Measurements from ENCODE around the gene ZNF415.
A peak's percentile ranks its signal among the peaks of the same experiment; 100 is the strongest.
"Not testable (repeated sequence)": the region's sequence is repeated elsewhere in the genome, so short reads cannot be mapped to it uniquely, and the experiment has no call there.

ZNF415 gene

DNA sequence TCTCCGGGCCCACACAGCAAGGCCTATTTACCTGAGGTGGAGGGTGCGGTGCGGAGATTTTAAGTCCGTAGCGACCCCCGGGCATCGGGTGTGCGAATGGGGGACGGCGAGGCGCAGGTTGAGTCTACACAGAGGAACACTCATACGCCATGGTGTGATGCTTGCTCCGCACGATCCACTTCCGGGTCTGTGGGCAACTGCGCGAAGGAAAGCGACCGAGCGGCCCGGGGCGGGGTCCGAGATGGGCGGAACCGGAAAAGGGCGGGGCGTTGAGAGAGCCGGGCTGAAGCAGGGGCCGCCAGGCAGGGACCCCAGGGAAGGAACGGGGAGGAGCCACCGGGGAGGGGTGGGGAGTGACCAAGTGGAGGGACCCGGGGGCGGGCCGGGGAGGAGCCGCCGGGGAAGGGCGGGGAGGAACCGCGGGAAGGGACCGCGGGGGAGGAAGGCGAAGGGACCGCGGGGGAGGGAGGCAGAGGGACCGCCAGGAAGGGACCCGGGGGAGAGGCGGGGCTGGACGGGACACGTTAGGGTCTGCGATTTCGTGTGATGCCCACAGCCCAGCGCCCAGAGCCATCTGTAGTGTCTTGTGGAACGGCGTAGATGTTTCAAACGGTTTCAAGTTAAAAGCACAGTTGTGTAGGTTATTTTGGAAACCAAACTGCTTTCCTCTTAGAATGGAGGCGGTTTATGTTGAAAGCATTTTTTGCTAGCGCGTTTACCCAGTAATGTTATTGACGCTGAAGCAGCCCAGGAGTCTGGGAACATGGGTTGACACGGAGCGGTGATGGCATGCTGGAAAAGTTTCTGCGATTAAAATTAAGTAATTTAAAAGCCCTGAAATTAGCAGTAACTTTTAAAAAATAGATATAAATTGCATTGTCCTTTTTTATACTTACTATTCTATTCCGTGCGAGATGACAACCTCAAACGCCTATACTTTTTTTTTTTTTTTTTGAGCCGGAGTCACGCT, 29.2 kb downstream of the ZNF415 start, which contains the start of gene ZNF160:
TSS of gene ZNF160 (minus strand) at position 189 of the 970 bp plus-strand sequence. CDS start 17,146 bp downstream, outside the sequence.
- peak; percentile 49 for DNase-seq (ENCODE audit: low read depth, low spot score)
- H3K27ac ChIP-seq = peak within 1 kb of the TSS; percentile 78

DNA sequence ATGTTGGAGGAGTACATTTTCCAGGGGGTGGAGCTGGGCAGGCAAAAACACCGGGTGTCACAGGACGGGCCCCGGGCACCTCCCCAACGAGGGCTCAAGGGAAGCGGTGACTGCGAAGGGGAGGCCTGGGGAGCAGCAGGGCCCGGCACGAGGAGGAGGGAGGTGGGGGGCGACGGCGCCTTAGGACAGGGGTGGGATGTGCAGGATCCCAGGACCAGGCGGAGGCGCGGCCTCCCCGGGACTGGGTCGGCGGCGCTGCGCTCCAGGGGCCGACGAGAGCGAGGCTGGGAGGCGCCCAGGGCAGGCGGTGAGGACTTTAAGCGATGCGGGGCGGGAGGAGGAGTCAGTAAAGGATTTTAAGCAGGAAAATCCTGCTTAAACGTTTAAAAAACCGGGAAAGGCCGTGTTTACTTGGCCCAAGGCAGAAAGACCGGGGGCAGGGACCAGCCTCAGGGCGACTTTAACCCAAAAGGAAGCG, 29.9 kb downstream of the ZNF415 start:
- H3K27ac ChIP-seq = peak overlapping the region; percentile 78
- DNase-seq (ENCODE audit: low read depth, low spot score) = no peak

DNA sequence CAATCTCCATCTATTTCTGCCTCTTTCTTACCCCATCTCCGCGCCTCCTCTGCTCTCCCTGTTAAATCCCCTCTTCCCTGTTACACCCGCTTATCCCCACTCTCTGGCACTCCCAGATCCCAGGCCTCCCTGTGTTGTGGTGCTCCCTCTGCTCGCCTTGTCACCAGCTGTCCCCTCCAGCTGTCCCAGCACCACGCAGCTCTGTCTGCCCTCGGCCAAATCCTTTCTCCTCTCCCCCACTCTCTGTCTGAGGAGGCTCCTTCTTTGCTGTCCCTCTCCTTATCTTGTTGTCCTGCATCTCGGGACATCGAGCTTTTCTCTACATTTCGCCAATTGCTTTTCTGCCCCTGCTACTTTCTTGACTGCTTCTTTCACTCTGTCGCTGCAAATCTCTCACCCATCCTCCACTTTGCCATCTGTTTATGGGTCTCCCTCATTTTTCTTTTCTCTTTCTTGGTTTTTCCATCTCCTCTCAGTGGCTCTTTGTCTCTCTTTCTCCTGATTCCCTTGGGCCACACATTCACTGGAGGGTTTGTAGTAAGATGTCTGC, 30.4 kb downstream of the ZNF415 start:
- no peak for DNase-seq (ENCODE audit: low read depth, low spot score)
- H3K27ac ChIP-seq = peak overlapping the region; percentile 78

DNA sequence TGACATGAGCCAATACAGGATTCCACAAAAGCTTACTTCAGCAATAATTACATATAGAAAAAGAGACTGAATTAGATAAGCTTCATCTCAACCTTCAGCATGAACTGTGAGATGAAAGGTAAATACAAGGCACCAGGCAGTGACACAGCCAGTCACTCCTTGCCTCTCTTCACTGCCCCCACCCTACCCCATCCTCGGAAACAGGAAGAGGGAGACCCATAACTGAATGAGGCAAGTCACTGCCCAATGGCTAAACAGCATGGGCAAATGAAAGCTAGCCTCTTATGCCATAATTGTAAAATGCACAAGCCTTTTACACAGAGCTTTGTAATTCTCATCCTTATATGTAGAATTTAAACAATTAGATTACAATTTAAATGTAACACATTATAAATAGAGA, 31.2 kb downstream of the ZNF415 start:
- no peak for DNase-seq (ENCODE audit: low read depth, low spot score)
- H3K27ac ChIP-seq = no peak overlapping the region

DNA sequence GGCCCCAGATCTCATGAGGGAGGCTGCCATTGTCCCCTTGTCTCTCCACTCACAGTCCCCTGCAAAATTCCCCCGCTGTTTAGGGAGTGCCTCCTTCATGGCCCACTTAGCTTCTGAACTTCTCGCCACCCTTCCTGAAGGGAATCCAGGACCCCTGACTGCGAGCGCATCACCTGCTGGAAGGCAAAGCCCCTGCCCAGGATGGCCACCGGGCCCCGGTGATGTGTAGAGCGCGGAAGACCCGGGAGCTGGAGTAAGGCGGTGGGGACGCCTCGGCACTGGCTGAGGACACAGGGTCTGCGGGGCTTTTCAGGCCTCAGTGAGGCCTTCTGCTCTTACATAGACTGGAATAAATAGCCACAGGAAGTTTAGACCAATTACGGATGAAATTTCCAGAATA, 34.1 kb downstream of the ZNF415 start:
- DNase-seq (ENCODE audit: low read depth, low spot score); H3K27ac ChIP-seq: not testable (repeated sequence)

DNA sequence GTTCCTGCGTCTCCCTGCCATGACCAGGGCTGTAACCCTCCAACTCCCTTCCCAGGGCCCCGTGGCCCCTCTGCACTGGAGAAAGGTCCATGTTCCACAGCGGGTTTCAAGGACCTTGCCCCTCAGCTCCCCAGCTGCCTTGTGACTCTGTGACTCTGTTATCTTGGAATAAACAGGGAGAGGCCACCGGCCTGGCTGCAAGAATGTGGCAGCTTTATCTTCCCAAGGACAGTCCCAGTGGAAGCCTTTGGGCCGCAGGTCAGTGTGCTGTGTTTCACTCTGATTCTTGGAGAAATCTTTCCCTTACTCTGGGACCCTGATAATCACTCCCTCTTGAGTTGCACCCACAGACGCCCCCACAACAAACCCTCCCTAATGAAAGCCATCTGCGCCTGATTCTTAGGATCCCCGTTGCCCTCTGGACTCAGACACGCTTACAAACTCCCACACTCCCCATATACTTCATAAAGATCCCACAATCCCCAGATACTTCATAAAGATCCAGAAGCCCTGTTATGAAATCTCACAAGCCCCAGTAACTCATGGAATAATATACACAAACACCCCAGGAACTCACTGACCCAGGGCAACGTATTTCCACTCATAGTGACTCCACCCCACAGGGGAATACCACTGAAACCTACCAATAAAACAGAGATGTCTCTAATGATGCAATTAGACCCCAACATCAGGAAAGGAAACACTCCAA, 35.6 kb downstream of the ZNF415 start:
- not testable (repeated sequence) for DNase-seq (ENCODE audit: low read depth, low spot score); H3K27ac ChIP-seq

DNA sequence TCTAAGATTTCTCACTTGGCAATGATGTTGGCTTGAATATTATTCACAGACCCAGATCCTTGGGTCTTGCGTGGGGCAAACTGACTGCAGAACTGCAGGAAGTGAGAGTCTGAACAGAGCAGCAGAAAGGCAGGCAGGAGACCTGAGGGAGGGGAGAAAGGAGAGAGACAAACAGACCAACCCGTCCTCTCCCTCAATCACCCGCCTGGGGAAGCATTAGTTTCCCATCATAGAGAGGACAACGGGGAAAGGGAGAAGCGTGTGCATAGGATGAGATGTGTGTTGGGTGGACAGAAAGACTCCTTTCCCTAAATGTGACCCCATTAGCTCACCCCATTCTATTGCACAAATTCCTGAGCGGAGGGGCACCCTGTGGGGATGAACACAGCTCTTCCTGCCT, 36.1 kb downstream of the ZNF415 start:
- not testable (repeated sequence) for DNase-seq (ENCODE audit: low read depth, low spot score); H3K27ac ChIP-seq

DNA sequence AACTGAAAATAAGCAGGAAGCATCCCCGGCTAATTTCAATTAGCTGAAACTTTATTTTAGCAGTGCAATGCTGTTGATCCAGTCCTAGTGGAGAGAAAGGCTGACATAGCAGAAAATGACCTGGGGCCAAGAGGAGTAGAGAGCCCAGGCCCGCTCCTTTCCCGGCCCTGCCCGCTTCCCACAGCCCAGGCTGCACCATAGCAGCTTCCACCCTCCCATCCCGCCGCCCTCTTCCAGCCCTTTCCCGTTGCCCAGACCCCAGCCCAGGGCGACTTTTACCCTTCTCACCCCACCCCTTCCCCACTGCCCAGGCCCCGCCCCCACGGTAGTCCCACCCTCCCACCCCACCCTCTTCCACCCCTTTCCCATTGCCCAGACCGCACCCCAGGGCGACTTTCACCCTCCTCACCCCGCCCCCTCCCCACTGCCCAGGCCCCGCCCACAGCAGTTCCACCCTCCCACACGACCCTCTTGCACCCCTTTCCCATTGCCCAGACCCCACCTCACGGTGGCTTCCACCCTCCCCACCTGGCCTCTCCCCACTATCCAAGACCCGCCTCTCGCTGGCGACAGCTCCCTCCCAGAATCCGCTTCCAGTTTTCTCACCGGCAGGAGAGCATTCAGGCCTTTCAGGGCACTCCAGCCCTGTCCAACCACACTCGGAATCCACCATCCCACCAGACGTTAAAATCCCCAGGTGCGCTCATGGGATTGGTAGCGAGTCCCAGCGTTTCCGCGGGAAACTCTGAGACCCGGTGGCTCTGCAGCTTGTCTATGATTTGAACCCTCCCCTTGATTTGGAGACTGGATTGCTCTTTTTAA, 37.7 kb downstream of the ZNF415 start:
- no peak for DNase-seq (ENCODE audit: low read depth, low spot score)
- no peak overlapping the region for H3K27ac ChIP-seq

DNA sequence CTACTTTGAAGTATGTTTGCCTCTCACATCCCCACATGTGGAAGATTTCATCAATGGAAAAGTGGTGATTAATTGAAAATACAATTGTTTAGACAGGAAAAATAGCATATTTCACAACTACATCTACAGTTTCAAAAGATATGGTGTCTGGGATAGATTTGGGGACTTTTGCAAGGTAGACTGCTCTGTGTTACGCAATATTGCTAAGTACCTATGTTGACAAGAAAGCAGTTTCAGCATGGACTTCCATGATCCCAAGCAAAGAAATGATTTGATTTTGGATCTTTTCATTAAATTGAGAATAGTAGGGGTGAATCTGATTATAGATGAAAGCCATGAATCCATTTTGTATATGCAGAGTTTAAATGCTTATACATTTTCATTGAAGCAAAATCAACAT, 40.0 kb downstream of the ZNF415 start:
- H3K27ac ChIP-seq = no peak overlapping the region
- DNase-seq (ENCODE audit: low read depth, low spot score) = no peak

DNA sequence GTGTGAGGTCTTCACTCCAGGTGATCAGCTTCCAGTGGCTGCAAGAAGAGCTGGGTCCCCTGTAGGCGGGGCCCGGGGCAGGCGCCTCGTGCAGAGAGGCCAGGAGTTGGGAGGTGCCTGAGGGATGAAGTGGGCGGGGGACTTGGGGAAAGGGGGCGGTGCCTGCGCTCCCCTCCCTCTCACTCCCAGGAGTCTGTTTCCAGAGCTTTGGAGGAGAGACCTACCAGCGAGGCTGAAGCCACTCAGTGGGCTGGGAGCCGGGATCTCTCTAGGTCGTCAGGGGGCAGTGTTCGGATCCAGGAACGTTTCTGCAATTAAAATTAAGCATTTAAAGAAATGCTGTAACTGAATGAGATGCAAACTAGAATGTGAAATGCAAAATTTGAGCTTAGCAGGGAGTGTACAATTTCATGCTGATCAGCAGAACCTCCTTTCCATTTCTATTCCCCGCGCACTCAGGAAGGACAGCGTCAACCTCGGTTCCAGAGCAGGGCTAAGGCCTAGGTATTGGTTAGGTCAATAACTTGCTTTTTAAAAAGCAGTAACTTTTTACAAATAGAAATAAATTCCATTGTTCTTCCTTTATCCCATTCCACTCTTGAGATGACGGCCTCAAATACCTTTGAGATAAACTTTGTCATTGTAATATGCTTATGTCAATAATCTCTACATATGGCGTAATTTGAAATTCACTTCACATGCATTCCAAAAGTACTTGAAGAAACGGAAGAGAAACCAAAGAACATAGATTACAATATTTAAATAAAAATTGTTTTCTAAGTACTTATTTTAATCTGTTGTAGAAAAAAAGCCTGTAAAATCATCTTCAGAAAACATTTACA, 41.1 kb downstream of the ZNF415 start:
- DNase-seq (ENCODE audit: low read depth, low spot score) = no peak
- no peak overlapping the region for H3K27ac ChIP-seq

DNA sequence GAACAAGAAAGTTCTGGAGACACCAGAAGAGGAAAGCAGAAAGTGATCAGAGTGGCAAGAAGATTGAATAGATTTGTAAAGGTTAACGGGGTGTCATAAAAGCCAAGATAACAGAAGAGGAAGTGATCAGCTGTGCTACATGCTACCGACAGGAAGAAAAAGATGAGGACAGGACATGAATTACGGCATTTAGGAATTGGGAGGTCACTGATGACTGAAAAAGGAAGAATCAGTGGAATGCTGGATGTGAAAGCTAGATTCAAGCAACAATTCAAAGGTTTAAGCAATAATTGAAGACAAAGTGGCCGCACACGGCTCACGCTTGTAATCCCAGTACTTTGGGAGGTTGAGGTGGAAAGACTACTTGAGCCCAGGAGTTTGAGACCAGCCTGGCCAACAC, 44.6 kb downstream of the ZNF415 start:
- no peak for DNase-seq (ENCODE audit: low read depth, low spot score)
- H3K27ac ChIP-seq = no peak overlapping the region

DNA sequence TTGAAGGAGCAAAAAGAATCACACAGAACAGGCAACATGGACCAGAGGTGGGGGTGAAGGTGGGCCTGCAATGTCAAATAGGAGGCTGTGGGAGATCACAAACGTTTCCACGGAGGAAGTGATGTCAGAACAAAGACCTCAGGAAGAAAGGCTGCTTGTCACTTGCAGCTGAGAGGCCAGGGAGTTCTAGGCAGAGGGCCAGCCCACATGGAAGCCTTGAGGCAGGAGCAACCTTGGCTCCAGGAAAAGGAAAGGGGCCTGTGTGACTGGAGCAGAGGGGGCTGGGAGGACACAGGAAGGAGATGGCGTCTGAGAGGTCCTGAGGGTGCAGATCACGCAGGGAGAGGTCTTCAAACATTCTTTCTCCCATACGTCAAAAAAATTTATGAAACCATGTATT, 45.8 kb downstream of the ZNF415 start:
- no peak for DNase-seq (ENCODE audit: low read depth, low spot score)
- H3K27ac ChIP-seq = no peak overlapping the region

DNA sequence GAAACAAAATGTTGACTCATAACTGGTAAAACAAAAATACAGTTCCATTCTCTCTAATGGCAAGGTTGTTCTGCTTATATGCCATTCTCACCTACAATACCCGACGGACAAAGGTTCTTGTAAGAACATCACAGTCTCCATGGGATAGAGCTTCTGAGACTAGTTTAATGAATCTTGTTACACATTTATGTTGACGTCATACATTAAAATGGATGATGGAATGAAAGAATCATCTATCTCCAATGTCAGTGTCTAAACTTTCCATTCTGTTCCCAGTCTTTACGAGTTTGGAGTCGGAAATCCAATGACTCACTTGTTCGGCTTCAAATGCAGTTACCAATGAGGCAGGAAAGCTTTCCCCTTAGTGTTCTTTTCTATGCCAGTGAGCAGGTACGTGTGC, 47.2 kb downstream of the ZNF415 start:
- no peak overlapping the region for H3K27ac ChIP-seq

DNA sequence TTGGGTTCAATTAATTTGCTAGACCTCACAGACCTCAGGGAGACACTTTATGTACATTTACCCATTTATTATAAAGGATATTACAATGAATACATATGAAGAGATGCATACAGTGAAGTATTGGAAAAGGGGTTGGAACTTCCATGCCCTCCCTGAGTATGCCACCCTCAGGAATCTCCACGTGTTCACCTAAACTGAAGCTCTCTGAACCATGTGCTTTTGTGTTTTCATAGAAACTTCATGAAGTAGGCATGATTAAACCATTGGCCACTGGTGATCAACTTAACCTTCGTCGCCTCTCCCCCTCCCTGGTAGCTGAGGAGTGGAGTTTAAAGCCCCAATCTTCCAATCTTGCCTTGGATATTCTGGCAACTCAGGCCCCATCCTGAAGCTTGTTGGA, 49.8 kb downstream of the ZNF415 start:
- H3K27ac ChIP-seq = no peak overlapping the region
- no peak for DNase-seq (ENCODE audit: low read depth, low spot score)

More for the DNA sequence above, 47.2 kb downstream of the ZNF415 start:
- DNase-seq (ENCODE audit: low read depth, low spot score) = no peak

DNA sequence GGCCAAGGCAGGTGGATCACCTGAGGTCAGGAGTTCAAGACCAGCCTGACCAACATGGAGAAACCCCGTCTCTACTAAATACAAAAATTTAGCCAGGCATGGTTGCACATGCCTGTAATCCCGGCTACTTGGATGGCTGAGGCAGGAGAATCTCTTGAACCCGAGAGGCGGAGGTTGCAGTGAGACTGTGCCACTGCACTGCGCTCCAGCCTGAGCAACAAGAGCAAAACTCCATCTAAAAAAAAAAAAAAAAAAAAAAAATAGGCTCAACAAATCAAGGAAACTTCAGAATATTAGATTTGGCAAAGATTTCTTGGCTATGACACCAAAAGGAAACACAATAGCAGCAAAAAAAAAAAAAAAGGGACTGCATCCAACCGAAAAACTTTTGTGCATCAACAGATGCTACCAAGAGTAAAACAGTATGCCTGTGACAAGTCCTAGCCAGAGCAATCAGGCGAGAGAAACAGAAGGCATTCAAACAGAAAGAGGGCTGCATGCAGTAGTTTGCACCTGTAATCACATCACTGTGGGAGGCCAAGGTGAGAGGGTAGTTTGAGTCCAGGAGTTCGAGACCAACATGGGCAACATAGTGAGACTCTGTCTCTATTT, 53.3 kb downstream of the ZNF415 start:
- DNase-seq (ENCODE audit: low read depth, low spot score) = no peak
- H3K27ac ChIP-seq = no peak overlapping the region

DNA sequence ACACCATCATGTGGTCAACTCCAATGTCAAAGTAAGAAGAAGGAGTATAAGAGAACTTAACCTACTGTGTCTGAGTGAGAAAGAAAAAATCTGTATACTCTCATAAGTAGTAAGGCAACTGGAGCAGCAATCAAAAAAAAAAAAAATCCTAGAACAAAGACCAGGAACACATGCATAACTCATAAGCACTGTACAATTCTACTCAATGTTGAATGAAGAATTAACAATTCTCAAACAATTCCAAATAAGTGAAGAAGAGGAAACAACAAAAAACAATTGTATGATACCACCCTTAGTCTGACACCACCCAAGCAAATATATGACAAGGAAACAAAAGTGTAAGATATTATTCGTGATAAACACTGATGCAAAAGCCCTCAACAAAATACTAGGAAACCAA, 54.0 kb downstream of the ZNF415 start:
- no peak overlapping the region for H3K27ac ChIP-seq
- DNase-seq (ENCODE audit: low read depth, low spot score) = no peak

DNA sequence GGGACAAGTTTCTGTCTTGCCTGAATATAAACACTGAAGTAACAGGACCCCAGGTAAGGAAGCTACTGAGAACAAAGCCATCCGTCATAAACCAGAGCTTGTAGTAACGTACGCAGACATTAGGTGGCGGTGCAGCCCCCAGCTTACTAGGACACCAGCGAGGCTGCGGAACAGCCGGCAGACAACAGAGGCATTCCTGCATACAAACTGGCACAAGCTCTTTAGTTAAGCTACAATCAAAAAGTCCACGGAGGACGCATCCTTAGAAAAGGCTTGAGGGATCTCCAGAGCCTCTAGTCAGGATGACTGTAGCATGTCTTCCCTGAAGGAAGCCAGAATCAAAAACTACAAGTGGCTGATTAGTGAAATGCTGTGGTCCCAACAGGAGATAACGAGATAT, 55.7 kb downstream of the ZNF415 start:
- no peak overlapping the region for H3K27ac ChIP-seq
- DNase-seq (ENCODE audit: low read depth, low spot score) = no peak

DNA sequence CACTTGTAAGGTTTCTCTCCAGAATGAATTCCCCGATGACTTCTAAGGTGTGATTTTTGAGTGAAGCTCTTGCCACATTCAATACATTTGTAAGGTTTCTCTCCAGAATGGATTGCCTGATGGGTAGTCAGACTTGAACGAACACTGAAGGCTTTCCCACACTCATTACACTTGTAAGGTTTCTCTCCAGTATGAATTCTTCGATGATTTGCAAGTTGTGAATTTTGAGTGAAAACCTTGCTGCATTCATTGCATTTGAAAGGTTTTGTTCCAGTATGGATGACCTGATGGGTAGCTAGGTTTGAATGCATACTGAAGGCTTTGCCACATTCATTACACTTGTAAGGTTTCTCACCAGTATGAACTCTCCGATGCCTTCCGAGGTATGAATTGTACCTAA, 63.9 kb downstream of the ZNF415 start:
- DNase-seq (ENCODE audit: low read depth, low spot score) = no peak

DNA sequence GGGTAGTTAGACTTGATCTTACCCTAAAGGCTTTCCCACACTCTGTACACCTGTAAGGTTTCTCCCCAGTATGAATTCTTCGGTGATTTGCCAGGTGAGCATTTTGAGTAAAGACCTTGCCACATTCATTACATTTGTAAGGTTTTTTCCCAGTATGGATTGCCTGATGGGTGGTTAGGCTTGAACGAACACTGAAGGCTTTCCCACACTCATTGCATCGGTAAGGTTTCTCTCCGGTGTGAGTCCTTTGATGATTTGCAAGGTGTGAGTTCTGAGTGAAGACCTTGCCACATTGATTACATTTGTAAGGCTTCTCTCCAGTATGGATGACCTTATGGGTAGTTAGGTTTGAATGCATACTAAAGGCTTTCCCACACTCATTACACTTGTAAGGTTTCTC, 64.5 kb downstream of the ZNF415 start:
- no peak overlapping the region for H3K27ac ChIP-seq
- no peak for DNase-seq (ENCODE audit: low read depth, low spot score)

More for the DNA sequence above, 63.9 kb downstream of the ZNF415 start:
- H3K27ac ChIP-seq = no peak overlapping the region
